Colonic mucosa (tissue), 4 donors: ENCODE measurements around the gene ECE2. TPM values are rescaled to one million over a fixed set of nuclear protein-coding genes. Genes with fewer than 3 reads are reported as not detected.

Source experiments
- DNase-seq: peaks from one replicate; pipeline ENCODE4 v3.0.0-alpha.2; 2020
- H3K27ac ChIP-seq: fragments of 200-600 bp; one replicate; pipeline ENCODE4 v1.8.0; 2021
- H3K27me3 ChIP-seq: fragments of 200-600 bp; one replicate; pipeline ENCODE4 v1.8.0; 2021
- H3K36me3 ChIP-seq: fragments of 200-600 bp; one replicate; pipeline ENCODE4 v1.8.0; 2021
- H3K4me1 ChIP-seq: fragments of 200-600 bp; one replicate; pipeline ENCODE4 v1.8.0; 2021; ENCODE audit warnings: mild to moderate bottlenecking
- H3K4me3 ChIP-seq: fragments of 200-600 bp; one replicate; pipeline ENCODE4 v1.8.0; 2021
- H3K9ac ChIP-seq, 2 donors: one replicate each; pipeline ENCODE4 v1.7.0; 2013; ENCODE audit warnings: control low read depth in 2 of 2, low read depth in 2 of 2, low read length in 2 of 2
- H3K9me3 ChIP-seq: fragments of 200-600 bp; one replicate; pipeline ENCODE4 v1.8.0; 2021
- intact Hi-C: fragments of 100-400 bp; cut with DNase I; formaldehyde crosslinking; loops from one replicate; pipeline ENCODE4 v1.14.1; 2022
- total RNA-seq, 2 donors: library from RNA; stranded (reverse); fragmentation: NEBNext Ultra II Directional in 1 of 2; extraction: Animal tissue kit (Norgen Biotek cat#: 25700) in 1 of 2; gene quantifications; one replicate each; pipeline ENCODE4 v1.2.1, GENCODE V29; 2021
- TF ChIP-seq, protein P1 (sequence below): fragments of 200-600 bp; IDR thresholded peaks from one replicate; pipeline ENCODE4 v1.8.0; 2022; ENCODE audit warnings: antibody characterized with exemption, mild to moderate bottlenecking
- donor health status: healthy.
- donor health status: DM: no; HTN: no; CAD: no.
- donor health status: DM: no; HTN: no; CAD: no.

Gene ECE2
- total RNA-seq, 2 donors from 2014 or later: 0.37 TPM; not detected in 1

DNA sequence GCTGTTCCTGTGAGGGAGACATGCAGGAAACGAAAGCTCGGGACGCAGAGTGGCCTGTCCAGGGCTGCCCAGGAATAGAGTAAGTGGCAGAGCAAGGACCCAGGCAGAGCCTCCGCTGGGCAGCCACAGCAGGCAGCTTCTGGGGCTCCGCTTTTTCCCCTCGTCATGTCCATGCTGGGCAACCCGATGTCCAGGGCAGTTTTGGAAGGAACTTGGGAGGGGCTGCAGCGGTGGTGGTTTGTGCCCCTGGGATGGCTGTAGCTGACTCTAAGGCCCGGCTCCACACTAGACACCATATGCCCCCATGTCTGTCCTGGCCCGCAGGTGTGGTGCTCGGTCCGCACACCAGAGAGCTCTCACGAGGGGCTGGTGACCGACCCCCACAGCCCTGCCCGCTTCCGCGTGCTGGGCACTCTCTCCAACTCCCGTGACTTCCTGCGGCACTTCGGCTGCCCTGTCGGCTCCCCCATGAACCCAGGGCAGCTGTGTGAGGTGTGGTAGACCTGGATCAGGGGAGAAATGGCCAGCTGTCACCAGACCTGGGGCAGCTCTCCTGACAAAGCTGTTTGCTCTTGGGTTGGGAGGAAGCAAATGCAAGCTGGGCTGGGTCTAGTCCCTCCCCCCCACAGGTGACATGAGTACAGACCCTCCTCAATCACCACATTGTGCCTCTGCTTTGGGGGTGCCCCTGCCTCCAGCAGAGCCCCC, 16.1 kb downstream of the ECE2 start:
- H3K36me3 ChIP-seq: no peaks in the 10 kb centered on the region
- no peaks in the 10 kb centered on the region for H3K27me3 ChIP-seq
- H3K9ac ChIP-seq: no peak overlapping the region
- H3K9me3 ChIP-seq: no peaks in the 10 kb centered on the region
- TF ChIP-seq, protein P1, sequence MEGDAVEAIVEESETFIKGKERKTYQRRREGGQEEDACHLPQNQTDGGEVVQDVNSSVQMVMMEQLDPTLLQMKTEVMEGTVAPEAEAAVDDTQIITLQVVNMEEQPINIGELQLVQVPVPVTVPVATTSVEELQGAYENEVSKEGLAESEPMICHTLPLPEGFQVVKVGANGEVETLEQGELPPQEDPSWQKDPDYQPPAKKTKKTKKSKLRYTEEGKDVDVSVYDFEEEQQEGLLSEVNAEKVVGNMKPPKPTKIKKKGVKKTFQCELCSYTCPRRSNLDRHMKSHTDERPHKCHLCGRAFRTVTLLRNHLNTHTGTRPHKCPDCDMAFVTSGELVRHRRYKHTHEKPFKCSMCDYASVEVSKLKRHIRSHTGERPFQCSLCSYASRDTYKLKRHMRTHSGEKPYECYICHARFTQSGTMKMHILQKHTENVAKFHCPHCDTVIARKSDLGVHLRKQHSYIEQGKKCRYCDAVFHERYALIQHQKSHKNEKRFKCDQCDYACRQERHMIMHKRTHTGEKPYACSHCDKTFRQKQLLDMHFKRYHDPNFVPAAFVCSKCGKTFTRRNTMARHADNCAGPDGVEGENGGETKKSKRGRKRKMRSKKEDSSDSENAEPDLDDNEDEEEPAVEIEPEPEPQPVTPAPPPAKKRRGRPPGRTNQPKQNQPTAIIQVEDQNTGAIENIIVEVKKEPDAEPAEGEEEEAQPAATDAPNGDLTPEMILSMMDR: no peak
- no peaks in the 10 kb centered on the region for H3K4me1 ChIP-seq
- no peak overlapping the region for H3K4me3 ChIP-seq
- no peak for DNase-seq
- no peak overlapping the region for H3K27ac ChIP-seq
- intact Hi-C loops: loop anchor here (5.0 kb wide), 1 partner anchor 395 kb away; no protein-coding TSS in a partner anchor

- Histone ChIP-seq H3K9me3 (no peaks in the 10 kb centered on the region), H3K4me3 (no peak overlapping the region), H3K36me3 (peaks cover 2% of the 10 kb centered on the region), H3K27me3 (no peaks in the 10 kb centered on the region), H3K27ac (no peak overlapping the region), H3K4me1 (peaks cover 9% of the 10 kb centered on the region), H3K9ac (no peak overlapping the region)
- intact Hi-C loops: no loop called here
- DNase-seq: no peak
- TF ChIP-seq, protein P1: no peak
Observed at GRCh38 chr3:184295771-184296170, 19.9 kb downstream of the ECE2 start.

- Histone ChIP-seq H3K9ac (no peak overlapping the region), H3K9me3 (no peaks in the 10 kb centered on the region), H3K27ac (no peak overlapping the region), H3K36me3 (peaks cover 11% of the 10 kb centered on the region), H3K4me1 (peaks cover 9% of the 10 kb centered on the region), H3K27me3 (no peaks in the 10 kb centered on the region), H3K4me3 (no peak overlapping the region)
- TF ChIP-seq, protein P1: no peak
- no peak for DNase-seq
- intact Hi-C loops: no loop called here
Observed at GRCh38 chr3:184296616-184297015, 20.8 kb downstream of the ECE2 start.

- Histone ChIP-seq H3K4me1 (peaks cover 9% of the 10 kb centered on the region), H3K4me3 (peak within 1 kb of the TSS; percentile 79), H3K9me3 (no peaks in the 10 kb centered on the region), H3K36me3 (peaks cover 24% of the 10 kb centered on the region), H3K27me3 (no peaks in the 10 kb centered on the region), H3K9ac (peak within 1 kb of the TSS; percentile 84 to 86), H3K27ac (peak within 1 kb of the TSS; percentile 75)
- TF ChIP-seq, protein P1: no peak
- peak; percentile 98 for DNase-seq
- intact Hi-C loops: no loop called here
Observed at GRCh38 chr3:184298759-184299487, 23.1 kb downstream of the ECE2 start, which contains the start of gene PSMD2. PSMD2 (plus strand) TSS chr3:184299241; CDS start chr3:184299267, 26 bp downstream.

DNA sequence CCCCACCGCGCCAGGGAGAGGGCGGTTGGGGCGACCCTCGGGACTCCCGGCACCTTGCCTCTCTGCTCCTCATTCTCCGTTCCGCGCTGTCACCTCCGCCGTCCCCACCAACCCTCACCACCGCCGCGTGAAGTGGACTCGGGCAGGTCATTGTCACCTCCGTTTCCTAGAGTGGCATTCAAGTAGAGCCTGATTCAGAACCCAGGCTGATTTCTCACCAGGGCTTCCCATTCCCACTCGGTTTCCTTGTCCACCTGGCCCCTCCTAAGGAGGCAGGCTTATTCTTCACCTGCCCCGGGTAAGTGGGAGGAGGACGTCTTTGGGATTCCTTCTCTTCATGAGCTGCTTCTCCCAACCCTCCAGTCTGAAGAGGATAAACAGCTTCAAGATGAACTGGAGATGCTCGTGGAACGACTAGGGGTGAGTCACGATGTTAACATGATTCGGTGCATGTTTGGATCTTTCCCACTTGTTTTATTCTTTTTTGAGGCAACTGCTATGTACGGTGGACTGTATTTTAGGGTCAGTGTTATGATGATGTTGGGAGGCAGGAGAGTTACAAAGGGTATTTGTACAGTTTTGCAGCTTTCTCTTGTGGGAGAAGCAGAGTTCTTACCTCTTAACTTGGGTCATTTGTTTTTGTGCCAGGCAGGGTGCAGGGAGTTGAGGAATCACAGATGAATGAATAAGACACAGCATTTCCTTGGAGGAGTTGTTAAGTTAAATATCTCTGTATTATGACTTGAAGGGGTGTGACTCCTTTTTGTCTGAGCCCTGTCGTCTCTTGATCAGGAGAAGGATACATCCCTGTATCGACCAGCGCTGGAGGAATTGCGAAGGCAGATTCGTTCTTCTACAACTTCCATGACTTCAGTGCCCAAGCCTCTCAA, 23.9 kb downstream of the ECE2 start:
- TF ChIP-seq, protein P1: no peak
- no peak for DNase-seq
- Histone ChIP-seq H3K27me3 (no peaks in the 10 kb centered on the region), H3K9me3 (no peaks in the 10 kb centered on the region), H3K27ac (peak overlapping the region; percentile 9), H3K4me3 (peak overlapping the region; percentile 79), H3K4me1 (peaks cover 9% of the 10 kb centered on the region), H3K36me3 (peaks cover 31% of the 10 kb centered on the region), H3K9ac (peak overlapping the region; percentile 84 to 86)
- intact Hi-C loops: no loop called here
